ENCODE data around the gene CDC42BPG. TPM values are rescaled to one million over a fixed set of nuclear protein-coding genes. Genes with fewer than 3 reads are reported as not detected.

The CDC42BPG gene
- total and polyA plus RNA-seq, 10 of the 15 experiments (the other 5 are each of a cell fraction or from before 2014, with no cell fraction given): 0.02 to 1.3 (median 0.09) TPM; not detected in 1

GRCh38 chr11:64778473-64779298 is 65.8 kb downstream of the CDC42BPG start, which contains the start of gene SF1 (continued):
- TF ChIP-seq REST (IDR thresholded peaks at IDR 0.05; ENCODE audit: low read depth, low read length) (no peak), TBL1XR1 (IDR thresholded peaks at IDR 0.05; ENCODE audit: low read depth, low read length) (no peak), CREB1 (IDR thresholded peaks at IDR 0.05; ENCODE audit: low read depth) (peak; percentile 73; the same call in 1 of the 2 replicates), SREBF1 (IDR thresholded peaks at IDR 0.05; ENCODE audit: low read length) (no peak), STAT3 (IDR thresholded peaks at IDR 0.05; ENCODE audit: low read depth, low read length) (no peak), NFIC (IDR thresholded peaks at IDR 0.05; ENCODE audit: low read depth, low read length) (no peak)

GRCh38 chr11:64778223-64778472 is 66.3 kb downstream of the CDC42BPG start:
- Histone ChIP-seq H3K4me3 (peak overlapping the region; percentile 80; the same call in 1 of the 2 replicates), H3K9ac (ENCODE audit: control insufficient read depth, insufficient read depth, low read length) (peak overlapping the region; percentile 95), H3K4me2 (ENCODE audit: control insufficient read depth, insufficient read depth) (no peak overlapping the region), H3K4me1 (ENCODE audit: control insufficient read depth, insufficient read depth, low read length) (peaks cover 35% of the 10 kb centered on the region), H3K36me3 (ENCODE audit: control insufficient read depth in 2 of 2, insufficient read depth in 2 of 2, low read length in 1 of 2) (peaks cover 7 to 39% of the 10 kb centered on the region in 2 experiments), H4K20me1 (ENCODE audit: control insufficient read depth, insufficient read depth) (peaks cover 16% of the 10 kb centered on the region), H3K9me3 (replicated peaks; ENCODE audit: control insufficient read depth, insufficient read depth, low read length) (no peaks in the 10 kb centered on the region; the same call in 2 of the 3 replicates), H3K27ac (ENCODE audit: control insufficient read depth, insufficient read depth) (peak overlapping the region; percentile 86), H3K79me2 (ENCODE audit: control insufficient read depth, insufficient read depth, low read length) (peaks cover 45% of the 10 kb centered on the region), H2AFZ (ENCODE audit: control insufficient read depth, low read depth, low read length) (no peak overlapping the region), H3K27me3 (replicated peaks in 1 of 2; ENCODE audit: control insufficient read depth in 2 of 2, insufficient read depth in 2 of 2, low read length in 1 of 2) (no peaks in the 10 kb centered on the region)
- intact Hi-C loops (cut with micrococcal nuclease; ENCODE audit: unreplicated experiment): loop anchor here (10.0 kb wide), 1 partner anchor 337 kb away; the partner anchor contains the start of genes TM7SF2 and ZNHIT2
- ChIA-PET CTCF (interaction anchor here (0.6 to 3.3 kb wide), 9 partner anchors 9 to 339 kb away, joined by 3 to 18 read pairs (median 3); partner anchors contain the start of genes RASGRP2 and ZNHIT2), POLR2A (interaction anchor here (0.6 to 2.0 kb wide), 16 partner anchors 14 to 537 kb away, joined by 3 to 33 read pairs (median 4); partner anchors contain the start of genes CDC42BPG, FAU, FKBP2 and MAP4K2), SMC1A (ENCODE audit: uncharacterized antibody, unreplicated experiment) (interaction anchor here (1.4 to 1.9 kb wide), 2 partner anchors 22 to 271 kb away, joined by 3 to 7 read pairs; no protein-coding TSS in a partner anchor), RAD21 (ENCODE audit: unreplicated experiment) (interaction anchor here (0.7 to 1.6 kb wide), 11 partner anchors 10 to 344 kb away, joined by 3 to 12 read pairs (median 3); partner anchors contain the start of genes ARL2, FAU, MAP4K2 and MRPL49)
- DNase-seq (ENCODE audit: low read depth, low spot score) (no peak), FAIRE-seq (no peak), ATAC-seq (peak; percentile 5)
- in situ Hi-C loops (cut with MboI): no loop called here
- WGBS (ENCODE audit: insufficient coverage, insufficient replicate concordance, low lambda C conversion rate, missing lambda C conversion rate): 2% methylated on average over 11 of the region's 28 CpGs
- BruUV-seq (replicated peaks): no TSS peak
- TF ChIP-seq MYB (IDR thresholded peaks at IDR 0.05; ENCODE audit: borderline replicate concordance, low read depth, low read length) (no peak), ZNF687 (IDR thresholded peaks at IDR 0.05) (peak; percentile 58; the same call in 1 of the 2 replicates), NKRF (conservative IDR thresholded peaks at IDR 0.05) (peak; percentile 82), SMAD5 (IDR thresholded peaks at IDR 0.05; ENCODE audit: low read depth) (no peak)
